GM12873 (cell line): ENCODE results near the gene NME4.

Experiments used
- TF ChIP-seq, protein P1 (sequence below): IDR thresholded peaks from 2 replicates; pipeline ENCODE4 v1.5.1; 2012; ENCODE audit warnings: low read depth, mild to moderate bottlenecking, moderate library complexity, low read length, control low read depth; ENCODE audit not compliant: insufficient read depth; ENCODE audit errors: missing control alignments

NME4 gene

DNA sequence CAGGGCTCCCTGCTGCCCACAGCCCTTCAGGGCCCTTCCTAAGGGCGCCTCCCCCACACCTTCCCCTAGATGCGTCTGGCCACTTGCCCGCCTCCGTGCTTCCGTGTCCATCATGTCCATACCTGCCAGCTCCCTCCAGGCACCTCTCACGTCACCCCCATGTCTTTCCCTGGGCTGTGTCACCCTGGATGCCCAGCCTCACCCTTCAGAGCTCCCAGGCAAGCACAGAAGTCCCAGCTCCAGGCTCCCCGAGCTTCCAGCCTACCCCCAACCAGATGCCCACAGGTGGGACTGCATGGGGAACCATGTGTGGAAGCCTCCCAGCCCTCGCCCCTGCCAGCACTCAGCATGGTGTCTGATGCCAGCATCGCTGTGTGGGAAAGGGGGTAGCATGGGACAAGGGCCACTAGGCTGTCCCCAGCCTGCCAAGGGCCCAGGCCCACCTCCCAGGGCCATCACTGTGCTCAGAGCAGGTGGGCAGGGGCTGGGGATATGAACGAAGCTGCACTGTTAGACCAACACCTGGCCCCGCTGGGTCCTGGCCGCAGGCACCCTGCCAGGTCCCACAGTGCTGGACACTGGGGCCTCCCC lies 42.6 kb upstream of the NME4 start:
- TF ChIP-seq, protein P1, sequence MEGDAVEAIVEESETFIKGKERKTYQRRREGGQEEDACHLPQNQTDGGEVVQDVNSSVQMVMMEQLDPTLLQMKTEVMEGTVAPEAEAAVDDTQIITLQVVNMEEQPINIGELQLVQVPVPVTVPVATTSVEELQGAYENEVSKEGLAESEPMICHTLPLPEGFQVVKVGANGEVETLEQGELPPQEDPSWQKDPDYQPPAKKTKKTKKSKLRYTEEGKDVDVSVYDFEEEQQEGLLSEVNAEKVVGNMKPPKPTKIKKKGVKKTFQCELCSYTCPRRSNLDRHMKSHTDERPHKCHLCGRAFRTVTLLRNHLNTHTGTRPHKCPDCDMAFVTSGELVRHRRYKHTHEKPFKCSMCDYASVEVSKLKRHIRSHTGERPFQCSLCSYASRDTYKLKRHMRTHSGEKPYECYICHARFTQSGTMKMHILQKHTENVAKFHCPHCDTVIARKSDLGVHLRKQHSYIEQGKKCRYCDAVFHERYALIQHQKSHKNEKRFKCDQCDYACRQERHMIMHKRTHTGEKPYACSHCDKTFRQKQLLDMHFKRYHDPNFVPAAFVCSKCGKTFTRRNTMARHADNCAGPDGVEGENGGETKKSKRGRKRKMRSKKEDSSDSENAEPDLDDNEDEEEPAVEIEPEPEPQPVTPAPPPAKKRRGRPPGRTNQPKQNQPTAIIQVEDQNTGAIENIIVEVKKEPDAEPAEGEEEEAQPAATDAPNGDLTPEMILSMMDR, result no peak

DNA sequence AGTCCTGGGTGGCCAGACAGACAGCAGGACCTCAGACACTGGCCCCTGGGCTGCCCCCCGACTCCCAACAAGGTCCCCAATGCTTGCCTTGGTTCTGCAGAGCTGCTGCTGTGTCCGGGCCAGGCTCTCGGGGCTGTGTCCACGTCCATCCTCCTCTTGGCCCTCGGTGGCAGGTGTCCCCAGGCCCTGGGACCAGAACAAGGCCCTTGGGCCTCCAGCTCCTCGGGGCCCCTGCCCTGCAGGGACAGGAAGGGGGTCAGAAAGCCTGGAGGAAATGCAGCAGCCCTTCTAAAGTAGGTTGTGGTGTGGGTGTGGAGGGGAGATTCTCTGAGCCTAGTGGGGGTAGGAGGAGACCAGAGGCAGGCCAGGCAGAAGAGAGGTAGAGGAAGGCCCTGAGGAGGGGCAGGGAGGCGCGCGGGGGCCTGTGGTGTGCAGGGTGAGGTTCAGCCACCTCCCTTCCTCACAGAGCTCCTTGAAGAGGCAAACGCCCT lies 42.0 kb upstream of the NME4 start:
- TF ChIP-seq, protein P1, result no peak

DNA sequence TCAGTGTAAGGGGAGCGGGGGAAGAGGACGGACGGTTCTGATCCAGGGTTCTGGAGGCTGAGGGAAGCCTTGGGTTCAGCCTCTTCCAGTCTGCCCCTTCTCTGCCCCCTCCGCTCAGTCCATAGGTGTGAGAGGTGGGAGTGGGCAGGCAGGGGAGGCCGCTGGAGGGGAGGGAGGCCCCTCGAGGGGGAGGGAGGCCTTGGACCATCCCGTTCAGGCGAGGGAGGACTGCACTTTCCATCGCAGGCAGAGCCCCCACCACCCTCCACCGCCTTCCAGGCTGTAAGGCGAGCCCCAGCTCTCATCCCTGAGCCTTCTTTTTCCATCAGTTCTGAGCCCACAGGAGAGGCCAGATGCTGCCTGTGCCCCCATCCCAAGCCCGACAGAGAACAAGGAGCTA lies 40.3 kb upstream of the NME4 start:
- TF ChIP-seq, protein P1, result no peak

DNA sequence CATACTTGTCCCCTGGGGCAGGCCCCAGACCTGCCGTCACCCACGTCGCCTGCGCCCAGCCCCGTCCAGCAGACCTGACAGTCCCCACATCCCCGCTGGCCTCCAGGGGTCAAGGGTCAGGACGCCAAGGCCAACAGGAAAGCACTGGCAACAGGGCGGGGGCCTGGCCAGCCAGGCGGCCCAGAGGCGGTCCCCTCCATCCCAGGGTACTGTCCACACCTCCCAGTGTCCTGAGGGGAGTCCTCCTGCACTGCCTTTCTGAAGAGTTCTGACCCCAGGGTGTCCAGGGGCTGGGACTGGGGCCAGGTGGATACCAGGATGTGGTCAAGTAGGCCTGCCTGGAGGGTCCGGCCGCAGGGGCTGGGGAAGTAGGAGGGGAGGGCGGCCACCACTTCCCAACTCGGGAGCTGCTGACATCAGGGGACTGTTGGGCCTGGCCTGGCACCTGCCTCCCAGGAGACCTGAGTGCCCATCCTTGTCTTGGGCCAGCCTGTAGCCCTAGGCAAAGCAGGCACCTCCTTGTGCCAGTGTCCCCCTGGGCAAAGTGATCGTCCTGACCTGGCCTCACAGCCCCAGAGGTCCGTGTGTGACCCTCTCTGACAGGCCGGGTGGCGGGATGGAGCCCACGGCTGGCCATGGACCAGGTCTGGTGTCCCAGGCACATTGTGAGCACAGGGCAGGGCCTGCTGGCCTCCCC lies 37.8 kb upstream of the NME4 start:
- TF ChIP-seq, protein P1, result no peak

DNA sequence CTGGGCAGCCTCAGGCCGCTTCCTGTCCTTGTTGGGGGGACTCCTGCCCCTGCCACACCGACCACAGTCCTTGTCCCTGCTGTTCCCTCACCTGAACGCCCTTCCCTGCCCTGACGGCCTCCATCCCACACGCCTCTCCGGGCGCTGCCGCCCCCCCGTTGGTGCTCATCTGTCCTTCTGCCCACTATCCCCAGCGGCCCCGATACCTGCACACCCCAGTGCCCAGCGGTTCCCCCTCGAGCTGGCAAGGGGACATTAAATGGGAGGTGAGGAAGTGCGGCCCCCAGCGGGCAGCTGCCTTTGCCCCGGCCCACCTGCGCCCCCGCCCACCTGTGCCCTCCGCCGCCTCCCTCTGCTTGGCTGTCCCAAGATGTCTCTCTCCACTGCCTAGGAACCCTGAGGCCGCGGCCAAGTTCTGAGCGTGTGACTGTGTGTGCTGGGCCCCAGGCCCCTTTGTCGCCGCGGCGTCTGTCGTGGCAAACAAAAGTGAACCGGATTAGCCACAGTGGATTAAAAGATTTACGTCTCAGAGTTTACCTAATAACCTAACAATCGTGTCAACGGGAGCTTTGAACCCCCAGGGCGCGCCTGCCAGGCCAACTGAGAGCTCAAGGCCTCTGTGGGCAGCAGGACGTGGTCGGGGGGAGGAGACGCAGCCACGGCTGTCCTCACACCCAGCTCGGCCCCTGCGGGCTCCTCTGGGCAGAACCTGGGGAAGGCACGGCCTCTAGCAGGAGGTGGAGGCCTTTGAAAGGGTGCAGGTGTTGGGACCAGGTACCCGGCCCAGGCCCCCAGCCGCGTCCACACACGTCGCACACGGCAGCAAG lies 36.9 kb upstream of the NME4 start:
- TF ChIP-seq, protein P1, result no peak

DNA sequence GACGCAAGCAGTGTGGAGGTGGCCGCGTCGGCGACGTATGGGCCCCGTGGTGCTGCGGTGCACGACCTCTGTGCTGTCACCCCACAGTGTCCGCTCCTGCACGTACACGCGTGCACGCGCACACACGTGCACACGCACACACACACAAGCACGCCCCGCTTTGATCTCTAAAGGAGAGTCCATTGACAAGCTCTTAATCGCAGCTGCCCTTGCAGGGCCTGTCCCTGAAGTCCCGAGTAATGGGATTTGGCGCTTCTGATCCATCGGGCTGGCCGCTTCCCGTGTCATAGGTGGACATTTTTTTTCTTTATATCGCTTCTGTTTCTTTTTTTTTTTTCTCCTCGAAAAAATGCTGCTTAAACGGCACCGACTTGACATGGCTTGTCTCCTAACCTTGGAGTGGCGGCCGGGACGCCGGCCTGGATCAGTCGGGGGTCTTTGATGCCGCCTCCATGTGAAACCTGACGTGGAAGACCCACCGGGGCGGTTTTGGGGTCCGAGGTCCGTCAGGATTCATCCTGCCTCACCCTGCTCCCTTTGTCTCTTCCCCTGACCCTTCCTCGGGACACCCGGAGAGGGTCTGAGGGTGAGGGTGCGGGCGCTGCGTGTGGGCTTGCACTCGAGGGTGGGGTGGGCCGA lies 36.2 kb upstream of the NME4 start:
- TF ChIP-seq, protein P1, result no peak
